ENCODE results near the gene APRT.

DNA sequence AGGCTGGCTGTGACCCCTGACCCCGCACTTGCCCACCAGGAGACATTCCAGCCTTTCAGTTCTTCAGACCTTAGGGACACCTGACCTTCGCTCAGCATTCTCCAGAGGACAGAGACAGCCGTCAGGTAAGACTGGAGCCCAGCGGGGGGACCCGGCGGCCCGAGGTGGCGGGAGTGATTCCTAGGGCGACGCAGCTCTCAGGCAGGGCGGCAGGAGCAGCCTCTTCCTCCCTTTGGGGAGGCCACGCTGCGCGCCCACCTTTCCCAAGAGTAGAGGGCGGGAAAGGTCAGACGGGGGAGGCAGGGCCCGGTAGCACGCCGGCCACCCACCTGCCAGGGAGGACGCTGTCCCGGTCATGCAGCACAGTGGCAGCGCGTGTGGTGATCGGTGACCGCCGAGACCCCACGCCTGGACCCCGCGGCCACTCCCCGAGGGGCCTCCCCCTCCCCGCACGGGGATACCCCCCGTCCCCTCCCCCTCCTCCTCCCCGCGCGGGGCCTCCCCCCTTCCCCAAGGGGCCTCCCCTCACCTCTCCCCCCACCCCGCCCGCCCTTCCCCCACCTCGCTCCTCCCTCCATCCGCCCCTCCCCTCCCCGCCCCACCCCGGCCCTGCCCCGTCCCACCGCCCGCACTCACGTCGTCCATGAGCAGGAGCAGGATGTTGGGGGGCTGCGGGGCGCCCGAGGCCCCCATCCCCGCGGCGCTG, 44.5 kb upstream of the APRT start:
- TF ChIP-seq GATA2 (IDR thresholded peaks at IDR 0.05; ENCODE audit: low read depth, low read length), result no peak
- TF ChIP-seq GATA3 (IDR thresholded peaks at IDR 0.05; ENCODE audit: low read depth, low read length), result no peak

Data from SH-SY5Y (cell line).